ENCODE data around the gene WWOX. TPM values are rescaled to one million over a fixed set of nuclear protein-coding genes. Genes with fewer than 3 reads are reported as not detected.

Gene WWOX
- total RNA-seq, 1 donor from 2014 or later = 11.2 TPM

- no peak for ATAC-seq
These were observed 48.5 kb downstream of the WWOX start for GRCh38 chr16:78147911-78148401.

DNA sequence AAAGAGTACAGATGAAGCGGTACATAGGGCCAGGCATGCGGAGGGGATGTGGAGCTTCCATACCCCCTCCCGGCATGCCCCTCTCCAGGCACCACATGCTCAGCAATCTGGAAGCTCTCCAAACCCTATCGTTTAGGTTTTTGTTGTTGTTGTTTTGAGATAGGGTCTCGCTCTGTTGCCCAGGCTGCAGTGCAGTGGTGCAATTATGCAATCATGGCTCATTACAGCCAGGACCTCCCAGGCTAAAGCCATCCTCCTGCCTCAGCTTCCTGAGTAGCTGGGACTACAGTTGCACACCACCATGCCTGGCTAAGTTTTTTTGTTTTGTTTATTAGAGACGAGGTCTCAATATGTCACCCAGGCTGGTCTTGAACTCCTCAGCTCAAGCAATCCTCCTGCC is 50.8 kb downstream of the WWOX start:
- no peak for ATAC-seq

DNA sequence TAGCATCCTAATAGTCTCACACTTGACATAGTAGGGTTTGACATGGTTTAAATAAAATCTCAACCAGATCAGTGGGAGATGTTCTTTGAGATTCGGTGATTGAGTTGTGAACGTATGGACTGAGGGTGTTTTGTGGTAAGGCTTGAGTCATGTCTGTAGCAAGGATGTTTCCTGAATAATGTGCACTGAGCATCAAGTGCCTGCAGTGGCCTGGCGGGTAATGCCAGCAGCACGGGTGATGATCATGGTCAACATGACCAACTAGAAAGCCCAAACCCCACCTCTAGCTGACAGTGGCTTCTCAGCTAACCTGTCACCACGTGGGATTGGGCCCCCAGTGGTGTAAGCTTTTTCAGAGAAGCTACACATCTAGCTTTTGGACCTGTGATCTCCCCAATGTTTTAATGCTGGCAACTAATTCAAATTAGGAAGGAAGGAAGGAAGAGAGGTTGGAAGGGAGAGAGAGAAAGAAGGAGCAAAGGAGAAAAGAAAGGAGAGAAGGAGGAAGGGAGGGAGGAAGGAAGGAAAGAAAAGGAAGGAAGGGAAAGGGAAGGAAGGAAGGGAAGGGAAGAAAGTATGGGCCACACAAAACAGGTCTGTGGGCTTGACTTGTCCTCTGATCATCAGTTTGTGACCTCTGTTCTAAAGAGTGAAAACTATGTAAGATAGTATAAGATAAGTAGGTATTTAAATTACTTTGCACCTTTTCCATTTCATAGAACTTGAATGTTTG is 55.4 kb downstream of the WWOX start:
- no peak for ATAC-seq

GRCh38 chr16:78155791-78156345 is 56.4 kb downstream of the WWOX start:
- no peak for ATAC-seq

DNA sequence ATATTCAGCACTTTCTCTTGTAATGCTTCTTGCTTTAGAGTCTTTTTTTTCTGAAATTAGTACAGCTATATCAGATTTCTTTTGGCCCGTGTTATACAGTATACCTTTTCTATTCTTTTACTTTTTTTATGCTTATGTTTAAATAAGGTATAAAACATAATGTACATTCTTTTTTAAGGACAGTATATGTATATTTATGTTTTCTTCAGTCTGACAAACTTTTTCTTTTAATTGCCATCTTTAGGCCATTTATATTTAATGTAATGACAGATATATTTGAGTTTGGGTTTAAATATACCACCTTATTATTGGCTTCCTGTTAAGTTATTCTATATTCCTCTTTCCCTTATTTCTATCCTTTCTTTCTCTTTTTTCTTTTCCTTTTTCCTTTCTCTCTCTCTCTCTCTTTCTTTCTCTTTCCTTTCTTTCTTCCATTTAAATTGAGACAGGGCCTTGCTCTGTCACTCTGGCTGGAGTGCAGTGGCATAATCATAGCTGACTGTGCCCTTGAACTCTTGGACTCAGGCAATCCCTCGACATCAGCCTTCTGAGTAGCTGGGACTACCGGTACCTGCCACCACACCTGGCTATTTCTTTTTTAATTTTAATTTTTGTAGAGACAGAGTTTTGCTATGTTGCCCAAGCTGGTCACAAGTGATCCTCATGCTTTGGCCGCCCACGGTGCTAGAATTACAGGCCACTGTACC is 61.7 kb downstream of the WWOX start:
- no peak for ATAC-seq

DNA sequence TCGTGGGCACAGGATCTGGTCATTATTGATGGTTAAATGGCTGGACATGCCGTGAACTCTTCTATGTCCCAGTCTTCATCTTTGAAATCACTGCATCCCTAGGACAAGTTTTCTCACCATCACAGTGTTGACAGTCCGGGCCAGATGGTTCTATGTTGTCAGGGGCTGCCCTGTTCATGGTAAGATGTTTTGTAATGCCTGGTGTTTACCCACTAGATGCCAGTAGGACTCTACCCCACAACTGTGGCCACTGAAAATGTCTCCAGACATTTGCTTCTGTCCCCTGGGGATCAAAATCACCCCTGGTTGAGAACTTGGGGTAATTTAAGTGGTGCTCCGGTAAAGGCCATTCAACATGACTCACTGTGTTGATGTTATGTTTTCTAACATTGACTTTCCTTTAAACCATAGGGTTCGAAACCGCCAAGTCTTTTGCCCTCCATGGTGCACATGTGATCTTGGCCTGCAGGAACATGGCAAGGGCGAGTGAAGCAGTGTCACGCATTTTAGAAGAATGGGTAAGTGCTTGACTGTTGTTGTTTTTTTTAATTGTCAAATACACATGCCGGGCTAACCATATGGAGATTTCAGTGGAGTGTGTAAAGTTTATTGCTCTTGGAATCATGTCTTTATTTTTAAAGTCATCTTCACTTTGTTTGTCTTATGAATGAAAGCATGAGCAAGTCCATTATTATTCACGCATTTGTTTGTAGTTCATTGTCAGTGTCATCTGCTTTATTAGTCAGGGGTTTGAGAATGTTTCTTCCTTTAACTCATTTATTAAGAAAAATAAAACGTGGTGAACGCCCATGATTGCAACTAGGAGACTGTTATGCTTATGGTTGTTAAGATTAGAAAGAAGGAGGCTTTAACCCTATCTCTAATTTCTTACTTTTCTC is 64.6 kb downstream of the WWOX start:
- ATAC-seq = no peak

DNA sequence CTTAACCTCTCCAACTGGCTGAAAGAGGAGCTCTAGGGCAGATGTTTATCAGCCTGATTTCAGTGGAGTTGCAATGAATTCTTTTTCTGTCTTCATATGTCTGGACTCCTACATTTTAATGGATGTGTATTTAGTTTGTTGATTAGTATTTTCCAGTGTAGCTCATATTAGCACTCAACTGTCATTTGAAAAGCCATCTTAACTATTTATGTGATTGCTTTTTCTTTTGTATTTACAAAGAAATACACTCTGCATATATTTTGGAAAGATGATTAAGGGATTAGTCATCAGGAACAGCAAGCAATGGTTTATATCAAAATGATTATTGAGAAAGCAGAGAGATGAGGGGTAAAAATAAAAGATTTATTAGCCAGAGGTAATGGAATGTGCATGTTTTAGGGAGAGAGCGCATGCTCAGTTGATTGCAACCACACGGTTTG is 71.1 kb downstream of the WWOX start:
- ATAC-seq = no peak

GRCh38 chr16:78175287-78175686 is 75.8 kb downstream of the WWOX start:
- ATAC-seq = peak; percentile 41

GRCh38 chr16:78176435-78176834 is 77.0 kb downstream of the WWOX start:
- ATAC-seq = no peak

DNA sequence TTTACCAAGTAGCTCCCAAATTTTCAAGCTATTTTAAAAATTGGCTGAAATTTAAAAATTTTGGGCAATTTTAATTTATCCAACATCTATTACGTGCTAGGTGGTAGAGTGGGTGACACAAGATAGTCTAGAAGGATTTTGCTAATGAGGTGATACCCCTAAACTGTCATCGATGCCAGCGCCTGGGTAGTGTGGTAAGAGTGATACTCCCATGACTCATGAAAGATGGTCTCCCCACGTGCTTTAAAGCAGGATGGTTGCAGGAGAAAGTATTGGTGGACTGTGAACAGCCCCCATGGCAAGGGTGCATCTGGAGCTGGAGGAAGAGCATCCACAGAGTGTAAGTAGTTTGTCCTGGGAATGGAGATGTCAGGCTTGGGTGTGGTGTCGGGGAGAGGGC is 77.8 kb downstream of the WWOX start:
- ATAC-seq = no peak

DNA sequence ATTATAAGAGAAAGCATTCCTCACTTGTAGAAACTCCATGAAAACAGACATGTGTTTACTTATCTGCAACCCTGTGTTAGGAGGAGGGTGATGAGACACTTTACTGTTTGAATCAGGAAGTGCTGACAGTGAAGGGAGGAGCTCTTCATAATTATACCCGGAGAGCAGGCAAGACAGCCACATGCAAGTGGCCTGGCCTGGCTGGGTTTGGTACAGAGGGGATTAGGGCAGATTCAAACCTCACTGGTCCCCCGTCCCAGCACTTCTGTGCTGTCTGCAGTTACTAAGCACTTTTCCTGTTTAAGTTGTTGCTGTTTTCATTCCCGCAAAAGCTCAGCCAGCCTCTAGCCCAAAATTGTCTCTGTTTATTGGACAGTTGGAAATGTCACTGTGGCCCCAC is 78.5 kb downstream of the WWOX start:
- ATAC-seq = peak; percentile 73

GRCh38 chr16:78179666-78180065 is 80.2 kb downstream of the WWOX start:
- no peak for ATAC-seq

- no peak for ATAC-seq
These were observed 80.9 kb downstream of the WWOX start for GRCh38 chr16:78180349-78180748.

- no peak for ATAC-seq
These were observed 84.2 kb downstream of the WWOX start for GRCh38 chr16:78183437-78184237.

- no peak for ATAC-seq
These were observed 85.1 kb downstream of the WWOX start for GRCh38 chr16:78184238-78185183.

DNA sequence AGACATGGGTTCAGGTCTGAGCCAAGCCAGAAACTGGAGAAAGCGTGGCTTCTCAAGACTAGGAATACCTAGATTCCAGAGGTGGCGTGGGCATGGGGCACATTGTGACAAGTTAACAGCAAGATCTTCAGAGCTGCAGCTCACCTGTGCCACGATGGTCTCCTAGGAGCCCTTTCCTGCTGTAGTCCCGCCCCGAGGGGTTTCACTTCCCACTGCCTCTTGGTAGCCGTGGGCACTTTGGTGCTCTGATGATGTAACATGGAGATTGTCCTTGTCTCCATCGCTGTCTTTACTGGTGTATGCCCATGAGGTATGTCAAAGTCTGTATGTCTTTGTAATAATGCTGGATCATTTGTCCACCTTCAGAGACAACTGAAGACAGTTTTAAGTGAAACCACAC is 89.7 kb downstream of the WWOX start:
- no peak for ATAC-seq

- ATAC-seq = no peak
These were observed 93.5 kb downstream of the WWOX start for GRCh38 chr16:78192734-78193488.

- no peak for ATAC-seq
These were observed 95.5 kb downstream of the WWOX start for GRCh38 chr16:78194948-78195347.

DNA sequence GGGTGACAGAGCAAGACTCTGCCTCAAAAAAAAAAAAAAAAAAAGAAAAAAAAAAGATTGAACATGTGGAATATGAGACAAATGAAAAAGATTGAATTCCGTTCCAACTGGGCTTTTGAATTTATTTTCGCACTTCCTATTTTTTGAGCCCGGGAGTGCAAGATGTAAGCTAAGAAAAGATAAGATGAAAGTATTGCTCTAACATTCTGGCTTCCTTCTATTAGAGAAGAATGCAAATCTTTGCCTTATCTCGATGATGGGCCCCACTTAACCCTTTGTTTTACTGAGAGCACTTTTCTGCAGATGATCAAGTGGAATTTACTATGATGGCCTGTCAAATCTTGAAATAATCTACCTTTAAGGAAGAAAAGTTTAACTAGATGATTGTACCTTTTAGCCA is 96.3 kb downstream of the WWOX start:
- no peak for ATAC-seq

GRCh38 chr16:78196502-78196901 is 97.0 kb downstream of the WWOX start:
- no peak for ATAC-seq
